Measurements from ENCODE around the gene ARID3C. TPM values are rescaled to one million over a fixed set of nuclear protein-coding genes. Genes with fewer than 3 reads are reported as not detected.

The ARID3C gene
- total and polyA plus RNA-seq, 10 of the 15 experiments (the other 5 are each of a cell fraction or from before 2014, with no cell fraction given): not detected

GRCh38 chr9:34651321-34651720 is 22.5 kb upstream of the ARID3C start:
- Histone ChIP-seq H4K20me1 (ENCODE audit: control insufficient read depth, insufficient read depth) (no peaks in the 10 kb centered on the region; the same call in 1 of the 2 replicates), H2AFZ (ENCODE audit: control insufficient read depth, low read depth, low read length) (no peak overlapping the region), H3K36me3 (ENCODE audit: control insufficient read depth in 2 of 2, insufficient read depth in 2 of 2, low read length in 1 of 2) (peaks cover 2 to 13% of the 10 kb centered on the region in 2 experiments; a peak in 3 of 4 replicates), H3K9me3 (replicated peaks; ENCODE audit: control insufficient read depth, insufficient read depth, low read length) (no peaks in the 10 kb centered on the region), H3K27ac (ENCODE audit: control insufficient read depth, insufficient read depth) (no peak overlapping the region), H3K9ac (ENCODE audit: control insufficient read depth, insufficient read depth, low read length) (no peak overlapping the region), H3K4me1 (ENCODE audit: control insufficient read depth, insufficient read depth, low read length) (peaks cover 15% of the 10 kb centered on the region), H3K27me3 (replicated peaks in 1 of 2; ENCODE audit: control insufficient read depth in 2 of 2, insufficient read depth in 2 of 2, low read length in 1 of 2) (no peaks in the 10 kb centered on the region), H3K4me3 (no peak overlapping the region), H3K4me2 (ENCODE audit: control insufficient read depth, insufficient read depth) (peak overlapping the region; percentile 70; the same call in 1 of the 2 replicates), H3K79me2 (ENCODE audit: control insufficient read depth, insufficient read depth, low read length) (peaks cover 17% of the 10 kb centered on the region)
- CTCF ChIA-PET: interaction anchor here (1.5 to 2.9 kb wide), 2 partner anchors 11 to 17 kb away, joined by 3 to 11 read pairs; partner anchors contain the start of gene CCL27
- no TSS peak for BruUV-seq (replicated peaks)
- in situ Hi-C loops (cut with MboI): no loop called here
- POLR2A ChIA-PET: interaction anchor here (1.5 kb wide), 1 partner anchor 13 kb away, joined by 6 read pairs; the partner anchor contains the start of gene SIGMAR1
- TF ChIP-seq SIN3A (IDR thresholded peaks at IDR 0.05; ENCODE audit: low read depth, low read length): no peak
- no peak for TF ChIP-seq GABPA (IDR thresholded peaks at IDR 0.05; ENCODE audit: low read depth)
- no peak for TF ChIP-seq POLR2AphosphoS5 (IDR thresholded peaks at IDR 0.05; ENCODE audit: low read length)
- TF ChIP-seq RELA (IDR thresholded peaks at IDR 0.05; ENCODE audit: borderline replicate concordance, partially characterized antibody): peak; percentile 39
- no peak for TF ChIP-seq CBX3 (IDR thresholded peaks at IDR 0.05; ENCODE audit: borderline replicate concordance, low read depth)
- TF ChIP-seq ZBED1 (IDR thresholded peaks at IDR 0.05; ENCODE audit: borderline replicate concordance): no peak
- peak; percentile 48 for TF ChIP-seq MEF2B (IDR thresholded peaks at IDR 0.05; ENCODE audit: partially characterized antibody, poor library complexity, severe bottlenecking)
- no peak for TF ChIP-seq ZNF384 (IDR thresholded peaks at IDR 0.05; ENCODE audit: borderline replicate concordance, low read depth, low read length)
- no peak for TF ChIP-seq HDAC6 (IDR thresholded peaks at IDR 0.05; ENCODE audit: unreplicated experiment)
- TF ChIP-seq, protein P1, sequence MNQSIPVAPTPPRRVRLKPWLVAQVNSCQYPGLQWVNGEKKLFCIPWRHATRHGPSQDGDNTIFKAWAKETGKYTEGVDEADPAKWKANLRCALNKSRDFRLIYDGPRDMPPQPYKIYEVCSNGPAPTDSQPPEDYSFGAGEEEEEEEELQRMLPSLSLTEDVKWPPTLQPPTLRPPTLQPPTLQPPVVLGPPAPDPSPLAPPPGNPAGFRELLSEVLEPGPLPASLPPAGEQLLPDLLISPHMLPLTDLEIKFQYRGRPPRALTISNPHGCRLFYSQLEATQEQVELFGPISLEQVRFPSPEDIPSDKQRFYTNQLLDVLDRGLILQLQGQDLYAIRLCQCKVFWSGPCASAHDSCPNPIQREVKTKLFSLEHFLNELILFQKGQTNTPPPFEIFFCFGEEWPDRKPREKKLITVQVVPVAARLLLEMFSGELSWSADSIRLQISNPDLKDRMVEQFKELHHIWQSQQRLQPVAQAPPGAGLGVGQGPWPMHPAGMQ (IDR thresholded peaks at IDR 0.05; ENCODE audit: borderline replicate concordance): no peak
- no peak for TF ChIP-seq BCL11A (IDR thresholded peaks at IDR 0.05; ENCODE audit: low read depth, low read length)
- no peak for TF ChIP-seq JUNB (IDR thresholded peaks at IDR 0.05)
- RAD21 ChIA-PET (ENCODE audit: unreplicated experiment): no interaction called here
- intact Hi-C loops (cut with micrococcal nuclease; ENCODE audit: unreplicated experiment): no loop called here
- FAIRE-seq: no peak
- 72% methylated on average over 4 of the region's 4 CpGs for WGBS (ENCODE audit: insufficient coverage, insufficient replicate concordance, low lambda C conversion rate, missing lambda C conversion rate)
- DNase-seq (ENCODE audit: low read depth, low spot score): no peak
- SMC1A ChIA-PET (ENCODE audit: uncharacterized antibody, unreplicated experiment): no interaction called here
- no peak for ATAC-seq
